Neural cell (in vitro differentiated cells): ENCODE data around the gene ATP13A1. TPM values are rescaled to one million over a fixed set of nuclear protein-coding genes. Genes with fewer than 3 reads are reported as not detected.
A peak's percentile ranks its signal among the peaks of the same experiment; 100 is the strongest.

Experiments
- H2AFZ ChIP-seq: fragments of 200-600, 300-800 bp; sonication (generic), shearing (Covaris generic); 2 replicates; pipeline ENCODE4 v1.6.0; 2014; ENCODE audit warnings: low read depth, mild to moderate bottlenecking, antibody characterized with exemption, low read length, moderate library complexity
- H3F3A ChIP-seq: fragments of 200-600 bp; shearing (Covaris generic); 2 replicates; pipeline ENCODE4 v1.6.1; 2016; ENCODE audit warnings: mild to moderate bottlenecking, moderate library complexity, mixed read lengths, antibody characterized with exemption, low read length; ENCODE audit not compliant: insufficient read depth, poor library complexity, severe bottlenecking
- H3K27ac ChIP-seq: fragments of 200-600, 300-800 bp; sonication (generic), shearing (Covaris generic); 2 replicates; pipeline ENCODE4 v1.5.1; 2014; ENCODE audit warnings: mild to moderate bottlenecking, low read length, moderate library complexity
- H3K27me3 ChIP-seq: fragments of 300-800, 200-600 bp; sonication (generic), shearing (Covaris generic); 2 replicates; pipeline ENCODE4 v1.6.0; 2014; ENCODE audit warnings: mild to moderate bottlenecking, low read depth, low read length, moderate library complexity; ENCODE audit not compliant: insufficient read depth
- H3K36me3 ChIP-seq: fragments of 300-800, 200-600 bp; sonication (generic), shearing (Covaris generic); 2 replicates; pipeline ENCODE4 v1.5.1; 2014; ENCODE audit warnings: mild to moderate bottlenecking, antibody characterized with exemption, low read length, moderate library complexity; ENCODE audit not compliant: insufficient read depth
- H3K4me2 ChIP-seq: fragments of 300-800, 200-600 bp; sonication (generic), shearing (Covaris generic); 2 replicates; pipeline ENCODE4 v1.6.0; 2014; ENCODE audit warnings: mild to moderate bottlenecking, low read length
- H3K4me3 ChIP-seq: fragments of 300-800, 200-600 bp; sonication (generic), shearing (Covaris generic); 2 replicates; pipeline ENCODE4 v1.5.1; 2014; ENCODE audit warnings: mild to moderate bottlenecking, low read length, moderate library complexity
- H3K79me2 ChIP-seq: fragments of 200-600 bp; shearing (Covaris generic); replicated peaks from 2 replicates; pipeline ENCODE4 v1.6.0; 2014; ENCODE audit warnings: mild to moderate bottlenecking, low read length, moderate library complexity; ENCODE audit not compliant: insufficient read depth
- H3K9ac ChIP-seq: fragments of 300-800, 200-600 bp; sonication (generic), shearing (Covaris generic); 2 replicates; pipeline ENCODE4 v1.6.1; 2016; ENCODE audit warnings: mild to moderate bottlenecking, low read length, mixed read lengths
- H3K9me2 ChIP-seq: fragments of 200-600 bp; shearing (Covaris generic); 2 replicates; pipeline ENCODE4 v1.6.1; 2016; ENCODE audit warnings: mild to moderate bottlenecking, low read length, mixed read lengths; ENCODE audit not compliant: insufficient read depth
- H3K9me3 ChIP-seq: fragments of 200-600, 300-800 bp; sonication (generic), shearing (Covaris generic); 2 replicates; pipeline ENCODE4 v1.6.1; 2016; ENCODE audit warnings: mild to moderate bottlenecking, mixed run types, low read length, moderate library complexity, mixed read lengths
- H4K20me1 ChIP-seq: fragments of 200-600 bp; shearing (Covaris generic); 2 replicates; pipeline ENCODE4 v1.6.1; 2016; ENCODE audit warnings: mild to moderate bottlenecking, mixed run types; ENCODE audit not compliant: insufficient read depth
- EP300 ChIP-seq: fragments of 450-650 bp; conservative IDR thresholded peaks from 2 replicates; pipeline ENCODE4 v1.6.1; 2014; ENCODE audit warnings: antibody characterized with exemption, mild to moderate bottlenecking, moderate library complexity; ENCODE audit not compliant: poor library complexity, severe bottlenecking
- EZH2 ChIP-seq: fragments of 200-600, 300-800 bp; shearing (Covaris generic), sonication (generic); IDR thresholded peaks from 2 replicates; pipeline ENCODE4 v1.6.1; 2014; ENCODE audit warnings: antibody characterized with exemption, low read length, borderline replicate concordance, mild to moderate bottlenecking; ENCODE audit not compliant: insufficient read depth, poor library complexity, severe bottlenecking
- MXI1 ChIP-seq: fragments of 450-650 bp; conservative IDR thresholded peaks from 2 replicates; pipeline ENCODE4 v1.6.1; 2014; ENCODE audit warnings: antibody characterized with exemption, mild to moderate bottlenecking; ENCODE audit not compliant: poor library complexity, severe bottlenecking
- POLR2AphosphoS5 ChIP-seq: IDR thresholded peaks from 2 replicates; pipeline ENCODE4 v1.6.1; 2012
- RAD21 ChIP-seq: fragments of 450-650 bp; conservative IDR thresholded peaks from 2 replicates; pipeline ENCODE4 v1.6.1; 2014; ENCODE audit warnings: antibody characterized with exemption, mild to moderate bottlenecking, moderate library complexity
- SMC3 ChIP-seq: fragments of 450-650 bp; conservative IDR thresholded peaks from 2 replicates; pipeline ENCODE4 v1.6.1; 2014; ENCODE audit warnings: antibody characterized with exemption, mild to moderate bottlenecking, moderate library complexity; ENCODE audit not compliant: poor library complexity
- TAF1 ChIP-seq: IDR thresholded peaks from 2 replicates; pipeline ENCODE4 v1.6.1; 2012; ENCODE audit warnings: low read depth
- polyA minus RNA-seq: library from RNA; depleted of rRNA, polyadenylated mRNA; stranded (reverse); fragments of >200 nt; gene quantifications from 2 replicates; pipeline ENCODE4 v1.2.3, GENCODE V29; 2014
- polyA plus RNA-seq: library from polyadenylated mRNA; depleted of rRNA; stranded (reverse); fragments of >200 nt; gene quantifications from 2 replicates; pipeline ENCODE4 v1.2.3, GENCODE V29; 2014
- TF ChIP-seq, protein P1 (sequence below): fragments of 450-650 bp; IDR thresholded peaks from 2 replicates; pipeline ENCODE4 v1.5.1; 2014; ENCODE audit warnings: antibody characterized with exemption, mild to moderate bottlenecking, moderate library complexity; ENCODE audit not compliant: poor library complexity, severe bottlenecking
- TF ChIP-seq, protein P2 (sequence below): IDR thresholded peaks from 2 replicates; pipeline ENCODE4 v1.6.1; 2012; ENCODE audit warnings: borderline replicate concordance

ATP13A1 gene
- 51.6 and 63.5 TPM in 2 replicates for polyA plus RNA-seq
- polyA minus RNA-seq, result 44.3 and 50.6 TPM in 2 replicates

GRCh38 chr19:19663256-19664120, at the start of gene ATP13A1:
ATP13A1 (minus strand) TSS chr19:19663676; CDS start chr19:19663666, 10 bp downstream.
- H3K36me3 ChIP-seq, result no peaks in the 10 kb centered on the region
- peak within 1 kb of the TSS; percentile 49 for H3K4me2 ChIP-seq
- H3K9me2 ChIP-seq, result no peaks in the 10 kb centered on the region
- H3K27me3 ChIP-seq, result no peaks in the 10 kb centered on the region
- no peaks in the 10 kb centered on the region for H3F3A ChIP-seq
- H3K79me2 ChIP-seq, result peaks cover 21% of the 10 kb centered on the region
- H3K4me3 ChIP-seq, result peak within 1 kb of the TSS; percentile 83
- H3K9me3 ChIP-seq, result no peaks in the 10 kb centered on the region
- peak within 1 kb of the TSS; percentile 89 for H3K9ac ChIP-seq
- TF ChIP-seq TAF1, result peak; percentile 88
- TF ChIP-seq EZH2, result no peak
- TF ChIP-seq EP300, result peak; percentile 76
- peak; percentile 52 for TF ChIP-seq SMC3
- TF ChIP-seq POLR2AphosphoS5, result peak; percentile 81
- peak; percentile 94 for TF ChIP-seq MXI1
- peak; percentile 47 for TF ChIP-seq RAD21
- TF ChIP-seq, protein P1, sequence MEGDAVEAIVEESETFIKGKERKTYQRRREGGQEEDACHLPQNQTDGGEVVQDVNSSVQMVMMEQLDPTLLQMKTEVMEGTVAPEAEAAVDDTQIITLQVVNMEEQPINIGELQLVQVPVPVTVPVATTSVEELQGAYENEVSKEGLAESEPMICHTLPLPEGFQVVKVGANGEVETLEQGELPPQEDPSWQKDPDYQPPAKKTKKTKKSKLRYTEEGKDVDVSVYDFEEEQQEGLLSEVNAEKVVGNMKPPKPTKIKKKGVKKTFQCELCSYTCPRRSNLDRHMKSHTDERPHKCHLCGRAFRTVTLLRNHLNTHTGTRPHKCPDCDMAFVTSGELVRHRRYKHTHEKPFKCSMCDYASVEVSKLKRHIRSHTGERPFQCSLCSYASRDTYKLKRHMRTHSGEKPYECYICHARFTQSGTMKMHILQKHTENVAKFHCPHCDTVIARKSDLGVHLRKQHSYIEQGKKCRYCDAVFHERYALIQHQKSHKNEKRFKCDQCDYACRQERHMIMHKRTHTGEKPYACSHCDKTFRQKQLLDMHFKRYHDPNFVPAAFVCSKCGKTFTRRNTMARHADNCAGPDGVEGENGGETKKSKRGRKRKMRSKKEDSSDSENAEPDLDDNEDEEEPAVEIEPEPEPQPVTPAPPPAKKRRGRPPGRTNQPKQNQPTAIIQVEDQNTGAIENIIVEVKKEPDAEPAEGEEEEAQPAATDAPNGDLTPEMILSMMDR, result peak; percentile 73
- TF ChIP-seq, protein P2, sequence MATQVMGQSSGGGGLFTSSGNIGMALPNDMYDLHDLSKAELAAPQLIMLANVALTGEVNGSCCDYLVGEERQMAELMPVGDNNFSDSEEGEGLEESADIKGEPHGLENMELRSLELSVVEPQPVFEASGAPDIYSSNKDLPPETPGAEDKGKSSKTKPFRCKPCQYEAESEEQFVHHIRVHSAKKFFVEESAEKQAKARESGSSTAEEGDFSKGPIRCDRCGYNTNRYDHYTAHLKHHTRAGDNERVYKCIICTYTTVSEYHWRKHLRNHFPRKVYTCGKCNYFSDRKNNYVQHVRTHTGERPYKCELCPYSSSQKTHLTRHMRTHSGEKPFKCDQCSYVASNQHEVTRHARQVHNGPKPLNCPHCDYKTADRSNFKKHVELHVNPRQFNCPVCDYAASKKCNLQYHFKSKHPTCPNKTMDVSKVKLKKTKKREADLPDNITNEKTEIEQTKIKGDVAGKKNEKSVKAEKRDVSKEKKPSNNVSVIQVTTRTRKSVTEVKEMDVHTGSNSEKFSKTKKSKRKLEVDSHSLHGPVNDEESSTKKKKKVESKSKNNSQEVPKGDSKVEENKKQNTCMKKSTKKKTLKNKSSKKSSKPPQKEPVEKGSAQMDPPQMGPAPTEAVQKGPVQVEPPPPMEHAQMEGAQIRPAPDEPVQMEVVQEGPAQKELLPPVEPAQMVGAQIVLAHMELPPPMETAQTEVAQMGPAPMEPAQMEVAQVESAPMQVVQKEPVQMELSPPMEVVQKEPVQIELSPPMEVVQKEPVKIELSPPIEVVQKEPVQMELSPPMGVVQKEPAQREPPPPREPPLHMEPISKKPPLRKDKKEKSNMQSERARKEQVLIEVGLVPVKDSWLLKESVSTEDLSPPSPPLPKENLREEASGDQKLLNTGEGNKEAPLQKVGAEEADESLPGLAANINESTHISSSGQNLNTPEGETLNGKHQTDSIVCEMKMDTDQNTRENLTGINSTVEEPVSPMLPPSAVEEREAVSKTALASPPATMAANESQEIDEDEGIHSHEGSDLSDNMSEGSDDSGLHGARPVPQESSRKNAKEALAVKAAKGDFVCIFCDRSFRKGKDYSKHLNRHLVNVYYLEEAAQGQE, result peak; percentile 71
- H2AFZ ChIP-seq, result peak within 1 kb of the TSS; percentile 52
- H3K27ac ChIP-seq, result peak within 1 kb of the TSS; percentile 87
- no peaks in the 10 kb centered on the region for H4K20me1 ChIP-seq

GRCh38 chr19:19711934-19712828, 48.7 kb upstream of the ATP13A1 start:
- Histone ChIP-seq H3K9ac (no peak overlapping the region), H3K4me2 (no peak overlapping the region), H2AFZ (no peak overlapping the region), H3K4me3 (no peak overlapping the region), H3F3A (no peaks in the 10 kb centered on the region), H3K79me2 (peaks cover 31% of the 10 kb centered on the region), H3K27ac (no peak overlapping the region), H3K9me3 (peaks cover 50% of the 10 kb centered on the region), H3K36me3 (peaks cover 65% of the 10 kb centered on the region), H3K27me3 (no peaks in the 10 kb centered on the region), H3K9me2 (no peaks in the 10 kb centered on the region), H4K20me1 (no peaks in the 10 kb centered on the region)
- no peak for TF ChIP-seq SMC3
- TF ChIP-seq POLR2AphosphoS5, result no peak
- no peak for TF ChIP-seq EP300
- no peak for TF ChIP-seq TAF1
- TF ChIP-seq, protein P2, result no peak
- no peak for TF ChIP-seq EZH2
- TF ChIP-seq, protein P1, result no peak
- TF ChIP-seq RAD21, result no peak
- no peak for TF ChIP-seq MXI1
